HG02840 (cell line): ENCODE data around the gene PCDHGA4.
"Not testable (repeated sequence)": the region's sequence is repeated elsewhere in the genome, so short reads cannot be mapped to it uniquely, and the experiment has no call there.

Source experiments
- ATAC-seq: cut with Tn5 transposase; IDR thresholded peaks from one replicate; pipeline ENCODE4 v1.9.1; 2021; ENCODE audit warnings: mild to moderate bottlenecking, moderate library complexity, moderate number of reproducible peaks; ENCODE audit not compliant: unreplicated experiment, low FRiP score

PCDHGA4 gene

DNA sequence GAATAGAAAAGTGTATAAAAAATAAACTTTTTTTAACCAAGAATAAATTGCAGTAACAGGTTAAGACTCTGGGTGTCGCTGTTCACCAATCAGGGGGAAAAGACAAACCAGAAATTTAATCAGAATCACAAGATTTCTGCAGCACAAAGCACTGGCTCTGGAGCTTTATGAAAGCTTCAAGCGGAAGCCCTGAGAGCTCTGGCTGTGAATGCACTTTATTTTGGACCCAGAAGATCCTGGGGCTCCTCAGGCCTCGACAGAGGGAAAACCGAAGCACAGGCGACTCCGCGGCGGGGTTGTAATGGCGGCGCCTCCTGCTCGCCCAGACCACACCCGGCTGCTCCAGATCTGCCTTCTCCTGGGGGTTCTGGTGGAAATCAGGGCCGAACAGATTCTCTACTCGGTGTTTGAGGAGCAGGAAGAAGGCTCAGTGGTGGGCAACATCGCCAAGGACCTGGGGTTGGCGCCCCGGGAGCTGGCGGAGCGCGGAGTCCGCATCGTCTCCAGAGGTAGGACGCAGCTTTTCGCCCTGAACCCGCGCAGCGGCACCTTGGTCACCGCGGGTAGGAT lies at the start of gene PCDHGA4:
PCDHGA4 (plus strand) TSS at position 122 of the 570 bp plus-strand sequence; CDS start at position 209, 87 bp downstream.
- no peak for ATAC-seq

GRCh38 chr5:141306630-141307029 lies 48.2 kb upstream of the PCDHGA4 start:
- no peak for ATAC-seq

DNA sequence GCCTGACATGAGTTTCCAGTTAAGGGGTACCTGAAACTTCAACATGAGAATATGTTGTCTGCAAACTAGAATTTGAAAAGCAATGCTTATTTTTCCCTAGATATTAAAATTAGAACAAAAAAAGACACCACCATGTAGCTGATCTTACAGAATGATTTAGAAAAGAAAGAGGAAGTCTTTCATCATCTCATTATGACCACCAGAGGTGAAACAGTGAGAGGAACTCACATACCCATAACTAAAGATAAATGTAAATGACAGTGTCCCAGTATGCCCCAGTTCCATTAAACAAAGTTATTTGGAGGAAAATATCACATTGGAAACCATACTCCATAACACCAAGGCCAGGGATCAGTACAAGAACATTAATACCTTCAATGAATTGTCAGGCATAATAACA lies 41.1 kb upstream of the PCDHGA4 start:
- no peak for ATAC-seq

- ATAC-seq, result not testable (repeated sequence)
Measured at GRCh38 chr5:141316963-141317362, 37.9 kb upstream of the PCDHGA4 start.

DNA sequence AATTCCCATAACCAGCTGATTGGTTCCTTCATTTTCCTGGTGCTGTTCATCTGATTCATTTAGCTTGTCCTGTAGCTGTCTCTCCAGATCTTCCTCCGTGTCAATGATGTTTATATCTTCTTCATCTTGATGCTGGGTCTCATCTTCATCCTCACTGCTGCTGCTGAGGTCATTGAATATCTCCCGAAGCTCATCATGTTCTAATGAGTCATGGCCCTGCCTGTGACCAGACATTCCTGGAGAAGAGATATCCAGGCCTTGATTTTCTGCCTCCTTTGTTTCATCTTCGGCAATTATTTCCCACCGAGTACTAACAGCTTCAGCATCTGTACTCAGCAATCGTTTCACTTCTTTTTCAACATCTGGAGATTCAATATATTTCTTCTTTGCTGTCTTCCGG lies 35.6 kb upstream of the PCDHGA4 start:
- no peak for ATAC-seq

DNA sequence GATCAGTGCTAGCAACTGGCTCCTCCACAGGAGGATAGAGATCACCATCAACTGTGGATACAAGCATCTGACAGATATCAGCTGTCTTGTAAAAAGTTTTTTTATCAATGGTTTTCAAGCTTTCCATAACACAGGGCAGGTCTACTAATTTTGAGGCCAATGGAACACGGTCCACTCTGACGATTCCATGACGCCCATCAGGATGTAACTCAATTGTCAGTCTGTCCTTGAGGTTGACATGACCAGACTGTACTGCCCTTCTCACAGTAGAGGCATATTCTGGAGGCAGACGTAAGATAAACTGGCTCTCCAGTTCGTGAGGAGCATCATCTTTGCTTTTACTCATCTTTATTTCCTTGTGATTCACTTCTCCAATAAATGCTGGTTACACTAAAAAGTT lies 35.1 kb upstream of the PCDHGA4 start:
- ATAC-seq, result no peak

- peak; percentile 97 for ATAC-seq
Measured at GRCh38 chr5:141320225-141321169, 34.3 kb upstream of the PCDHGA4 start, which contains the start of gene TAF7. TSS of gene TAF7 (minus strand) at chr5:141320784. CDS start at chr5:141320044, 740 bp downstream.

- no peak for ATAC-seq
Measured at GRCh38 chr5:141322261-141322660, 32.6 kb upstream of the PCDHGA4 start.

- ATAC-seq, result peak; percentile 82
Measured at GRCh38 chr5:141326088-141326854, 28.6 kb upstream of the PCDHGA4 start.

DNA sequence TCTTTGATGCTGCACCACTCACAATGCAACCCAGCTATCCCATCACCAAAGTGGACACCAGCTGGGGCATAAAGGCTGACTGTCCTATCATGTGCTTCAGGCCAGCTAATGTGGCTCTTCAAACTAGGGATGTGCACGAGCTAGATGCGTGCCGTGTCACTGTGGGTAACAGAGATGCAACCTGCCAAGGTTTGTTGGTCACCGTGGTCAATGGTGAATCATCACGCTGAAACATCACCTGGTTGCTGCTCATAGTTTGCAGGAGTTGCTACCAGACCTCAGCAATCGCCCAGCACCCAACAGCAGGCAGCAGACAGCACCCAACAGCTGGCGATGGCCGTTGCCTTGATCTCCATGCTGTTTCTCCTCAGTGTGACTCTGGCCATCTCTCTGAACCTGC lies 26.6 kb upstream of the PCDHGA4 start:
- no peak for ATAC-seq

GRCh38 chr5:141330299-141331080 lies 24.3 kb upstream of the PCDHGA4 start, which contains the start of gene PCDHGA1:
TSS of gene PCDHGA1 (plus strand) at chr5:141330514.
- no peak for ATAC-seq

DNA sequence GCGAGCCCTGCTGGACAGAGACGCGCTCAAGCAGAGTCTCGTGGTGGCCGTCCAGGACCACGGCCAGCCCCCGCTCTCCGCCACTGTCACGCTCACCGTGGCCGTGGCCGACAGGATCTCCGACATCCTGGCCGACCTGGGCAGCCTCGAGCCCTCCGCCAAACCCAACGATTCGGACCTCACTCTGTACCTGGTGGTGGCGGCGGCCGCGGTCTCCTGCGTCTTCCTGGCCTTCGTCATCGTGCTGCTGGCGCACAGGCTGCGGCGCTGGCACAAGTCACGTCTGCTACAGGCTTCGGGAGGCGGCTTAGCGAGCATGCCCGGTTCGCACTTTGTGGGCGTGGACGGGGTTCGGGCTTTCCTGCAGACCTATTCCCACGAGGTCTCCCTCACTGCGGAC lies 22.2 kb upstream of the PCDHGA4 start:
- ATAC-seq, result not testable (repeated sequence)

- no peak for ATAC-seq
Measured at GRCh38 chr5:141338538-141339306, 16.1 kb upstream of the PCDHGA4 start, which contains the start of gene PCDHGA2. TSS of gene PCDHGA2 (plus strand) at chr5:141338760.

GRCh38 chr5:141340781-141341354 lies 14.0 kb upstream of the PCDHGA4 start:
- ATAC-seq, result not testable (repeated sequence)

- ATAC-seq, result no peak
Measured at GRCh38 chr5:141342773-141343172, 12.0 kb upstream of the PCDHGA4 start.

- ATAC-seq, result no peak
Measured at GRCh38 chr5:141343242-141343952, 11.4 kb upstream of the PCDHGA4 start, which contains the start of gene PCDHGA3. TSS of gene PCDHGA3 (plus strand) at chr5:141343829. CDS start at chr5:141344034, 205 bp downstream.

GRCh38 chr5:141343953-141344463 lies 10.8 kb upstream of the PCDHGA4 start:
- no peak for ATAC-seq

DNA sequence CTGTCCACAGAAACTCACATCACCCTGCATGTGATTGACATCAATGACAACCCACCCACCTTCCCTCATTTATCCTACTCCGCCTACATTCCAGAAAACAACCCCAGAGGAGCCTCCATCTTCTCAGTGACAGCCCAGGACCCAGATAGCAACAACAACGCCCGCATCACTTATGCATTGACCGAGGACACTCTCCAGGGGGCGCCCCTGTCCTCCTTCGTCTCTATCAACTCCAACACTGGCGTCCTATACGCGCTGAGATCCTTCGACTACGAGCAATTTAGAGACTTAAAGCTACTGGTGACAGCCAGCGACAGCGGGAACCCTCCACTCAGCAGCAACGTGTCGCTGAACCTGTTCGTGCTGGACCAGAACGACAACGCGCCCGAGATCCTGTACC lies 9.5 kb upstream of the PCDHGA4 start:
- ATAC-seq, result no peak
